Left renal cortex interstitium (tissue), 4 donors: Measurements from ENCODE around the gene GABRG3. TPM values are rescaled to one million over a fixed set of nuclear protein-coding genes. Genes with fewer than 3 reads are reported as not detected.

Source experiments
- DNase-seq, 4 donors: peaks; one replicate each; pipeline ENCODE4 v3.0.0-alpha.2; 2013; ENCODE audit warnings: low read depth in 4 of 4, low spot score in 2 of 4, missing footprints in 1 of 4
- polyA plus RNA-seq, 4 donors: library from polyadenylated mRNA; unstranded; fragments of 120-200 nt; gene quantifications; one replicate each; pipeline ENCODE4 v1.2.1, GENCODE V29; 2013; ENCODE audit not compliant: insufficient read length in 4 of 4

The GABRG3 gene
- polyA plus RNA-seq, 4 donors, result 1.3 to 2.0 (median 1.7) TPM

GRCh38 chr15:27538325-27538724 is 567.3 kb downstream of the GABRG3 start:
- DNase-seq, result no peak

- no peak for DNase-seq
Measured at GRCh38 chr15:27541581-27541980, 570.6 kb downstream of the GABRG3 start.

- no peak for DNase-seq
Measured at GRCh38 chr15:27545494-27546255, 574.7 kb downstream of the GABRG3 start.

GRCh38 chr15:27549746-27550145 is 578.8 kb downstream of the GABRG3 start:
- DNase-seq, result no peak

- DNase-seq, result no peak
Measured at GRCh38 chr15:27550635-27551034, 579.7 kb downstream of the GABRG3 start.

- DNase-seq, result no peak
Measured at GRCh38 chr15:27561816-27562215, 590.8 kb downstream of the GABRG3 start.

- no peak for DNase-seq
Measured at GRCh38 chr15:27563765-27564370, 592.9 kb downstream of the GABRG3 start.

GRCh38 chr15:27564656-27565055 is 593.7 kb downstream of the GABRG3 start:
- DNase-seq, result no peak

- DNase-seq, result no peak
Measured at GRCh38 chr15:27570746-27571145, 599.8 kb downstream of the GABRG3 start.

- peak in 1 of 4 donors; percentile 7 for DNase-seq
Measured at GRCh38 chr15:27573805-27574485, 603.0 kb downstream of the GABRG3 start.

- DNase-seq, result no peak
Measured at GRCh38 chr15:27574541-27575054, 603.6 kb downstream of the GABRG3 start.

GRCh38 chr15:27575521-27575920 is 604.5 kb downstream of the GABRG3 start:
- no peak for DNase-seq

GRCh38 chr15:27576576-27576975 is 605.6 kb downstream of the GABRG3 start:
- no peak for DNase-seq

- DNase-seq, result no peak
Measured at GRCh38 chr15:27579738-27580137, 608.8 kb downstream of the GABRG3 start.

- no peak for DNase-seq
Measured at GRCh38 chr15:27582726-27583410, 611.9 kb downstream of the GABRG3 start.

GRCh38 chr15:27583651-27584050 is 612.7 kb downstream of the GABRG3 start:
- no peak for DNase-seq

GRCh38 chr15:27585041-27585640 is 614.2 kb downstream of the GABRG3 start:
- no peak for DNase-seq

GRCh38 chr15:27587810-27588209 is 616.8 kb downstream of the GABRG3 start:
- DNase-seq, result no peak

GRCh38 chr15:27589260-27589659 is 618.3 kb downstream of the GABRG3 start:
- DNase-seq, result no peak

- DNase-seq, result no peak
Measured at GRCh38 chr15:27589782-27590181, 618.8 kb downstream of the GABRG3 start.
